ENCODE results near the gene C16orf95. TPM values are rescaled to one million over a fixed set of nuclear protein-coding genes. Genes with fewer than 3 reads are reported as not detected.
"Not testable (repeated sequence)": the region's sequence is repeated elsewhere in the genome, so short reads cannot be mapped to it uniquely, and the experiment has no call there.

Gene C16orf95
- total RNA-seq, 1 donor = 0.42 TPM

- H3K27me3 ChIP-seq (ENCODE audit: insufficient read depth, low read length) = no peaks in the 10 kb centered on the region
- no peaks in the 10 kb centered on the region for H3K9me3 ChIP-seq (ENCODE audit: low read depth, low read length)
- no peak overlapping the region for H3K4me3 ChIP-seq (ENCODE audit: low read length)
These were observed 41.0 kb downstream of the C16orf95 start for GRCh38 chr16:87276091-87276701.

GRCh38 chr16:87274794-87275193, 42.4 kb downstream of the C16orf95 start:
- H3K27me3 ChIP-seq (ENCODE audit: insufficient read depth, low read length) = no peaks in the 10 kb centered on the region
- no peak overlapping the region for H3K4me3 ChIP-seq (ENCODE audit: low read length)
- H3K9me3 ChIP-seq (ENCODE audit: low read depth, low read length) = no peaks in the 10 kb centered on the region
- no peaks in the 10 kb centered on the region for H3K4me1 ChIP-seq (ENCODE audit: insufficient read depth, low read length)

More at GRCh38 chr16:87276091-87276701, 41.0 kb downstream of the C16orf95 start:
- no peaks in the 10 kb centered on the region for H3K4me1 ChIP-seq (ENCODE audit: insufficient read depth, low read length)

GRCh38 chr16:87273471-87274030, 43.6 kb downstream of the C16orf95 start:
- H3K9me3 ChIP-seq (ENCODE audit: low read depth, low read length) = no peaks in the 10 kb centered on the region
- H3K4me3 ChIP-seq (ENCODE audit: low read length) = no peak overlapping the region
- H3K27me3 ChIP-seq (ENCODE audit: insufficient read depth, low read length) = no peaks in the 10 kb centered on the region
- H3K4me1 ChIP-seq (ENCODE audit: insufficient read depth, low read length) = no peaks in the 10 kb centered on the region

GRCh38 chr16:87271256-87271655, 45.9 kb downstream of the C16orf95 start:
- no peaks in the 10 kb centered on the region for H3K4me1 ChIP-seq (ENCODE audit: insufficient read depth, low read length)
- H3K4me3 ChIP-seq (ENCODE audit: low read length) = no peak overlapping the region
- no peaks in the 10 kb centered on the region for H3K27me3 ChIP-seq (ENCODE audit: insufficient read depth, low read length)
- no peaks in the 10 kb centered on the region for H3K9me3 ChIP-seq (ENCODE audit: low read depth, low read length)

- no peak overlapping the region for H3K4me3 ChIP-seq (ENCODE audit: low read length)
- no peaks in the 10 kb centered on the region for H3K4me1 ChIP-seq (ENCODE audit: insufficient read depth, low read length)
- H3K9me3 ChIP-seq (ENCODE audit: low read depth, low read length) = no peaks in the 10 kb centered on the region
- H3K27me3 ChIP-seq (ENCODE audit: insufficient read depth, low read length) = no peaks in the 10 kb centered on the region
These were observed 49.6 kb downstream of the C16orf95 start for GRCh38 chr16:87267566-87267965.

DNA sequence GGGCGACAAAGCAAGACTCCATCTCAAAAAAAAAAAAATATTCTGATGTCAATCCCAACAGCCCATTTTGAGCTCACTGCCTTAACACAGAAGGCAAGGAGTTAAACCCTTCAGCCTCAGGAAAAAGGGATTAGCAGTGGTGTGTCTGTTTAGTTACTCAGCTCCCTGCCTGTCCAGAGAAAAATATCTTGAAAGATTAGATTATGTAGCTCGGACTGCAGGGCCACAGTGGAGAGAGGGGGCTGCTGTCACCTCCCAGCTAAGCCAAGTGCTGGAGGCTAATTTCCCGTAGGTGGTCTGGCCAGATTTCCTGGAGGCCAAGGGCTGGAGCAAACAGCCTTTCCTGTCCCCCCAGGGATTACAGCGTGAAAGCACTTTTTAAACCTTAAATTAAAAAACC, 50.3 kb downstream of the C16orf95 start:
- Histone ChIP-seq H3K9me3 (ENCODE audit: low read depth, low read length) (no peaks in the 10 kb centered on the region), H3K4me3 (ENCODE audit: low read length) (no peak overlapping the region), H3K27me3 (ENCODE audit: insufficient read depth, low read length) (no peaks in the 10 kb centered on the region)

GRCh38 chr16:87265261-87265660, 51.9 kb downstream of the C16orf95 start:
- no peak overlapping the region for H3K4me3 ChIP-seq (ENCODE audit: low read length)
- no peaks in the 10 kb centered on the region for H3K27me3 ChIP-seq (ENCODE audit: insufficient read depth, low read length)
- no peaks in the 10 kb centered on the region for H3K9me3 ChIP-seq (ENCODE audit: low read depth, low read length)
- no peaks in the 10 kb centered on the region for H3K4me1 ChIP-seq (ENCODE audit: insufficient read depth, low read length)

More for the DNA sequence above, 50.3 kb downstream of the C16orf95 start:
- no peaks in the 10 kb centered on the region for H3K4me1 ChIP-seq (ENCODE audit: insufficient read depth, low read length)

- Histone ChIP-seq H3K27me3 (ENCODE audit: insufficient read depth, low read length) (no peaks in the 10 kb centered on the region), H3K9me3 (ENCODE audit: low read depth, low read length) (no peaks in the 10 kb centered on the region), H3K4me1 (ENCODE audit: insufficient read depth, low read length) (no peaks in the 10 kb centered on the region), H3K4me3 (ENCODE audit: low read length) (no peak overlapping the region)
These were observed 52.6 kb downstream of the C16orf95 start for GRCh38 chr16:87264634-87265033.

DNA sequence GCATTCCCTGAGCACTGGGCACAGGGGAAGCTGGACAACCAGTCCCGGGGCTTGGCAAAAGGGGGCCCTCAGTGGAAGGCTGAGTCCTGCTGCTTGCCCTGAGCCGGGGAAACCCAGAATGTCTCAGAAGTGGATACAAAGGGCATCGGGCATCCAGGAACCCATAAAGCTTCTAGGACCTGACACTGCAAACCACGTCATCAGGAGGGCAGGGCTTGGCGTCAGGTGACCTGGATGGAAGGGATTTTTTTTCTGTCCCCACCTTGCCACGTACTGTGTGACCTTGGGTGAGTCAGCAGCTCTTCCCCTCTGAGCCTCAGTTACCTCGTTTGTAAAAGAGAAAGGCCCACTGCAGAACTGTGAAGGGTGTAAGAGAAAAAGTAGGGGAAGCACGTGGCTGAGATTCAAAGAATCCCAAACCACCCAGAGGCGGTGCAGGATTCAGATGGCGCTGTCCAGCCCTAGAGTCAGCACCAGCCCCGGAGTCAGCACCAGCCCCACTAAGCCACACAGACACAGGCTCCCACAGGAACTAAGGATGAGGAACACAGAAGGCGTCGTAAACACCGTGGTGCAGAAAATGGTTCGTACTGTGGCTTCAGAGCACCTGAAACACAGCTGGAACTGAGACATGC, 53.7 kb downstream of the C16orf95 start:
- no peaks in the 10 kb centered on the region for H3K4me1 ChIP-seq (ENCODE audit: insufficient read depth, low read length)
- no peak overlapping the region for H3K4me3 ChIP-seq (ENCODE audit: low read length)
- H3K27me3 ChIP-seq (ENCODE audit: insufficient read depth, low read length) = no peaks in the 10 kb centered on the region
- H3K9me3 ChIP-seq (ENCODE audit: low read depth, low read length) = no peaks in the 10 kb centered on the region

DNA sequence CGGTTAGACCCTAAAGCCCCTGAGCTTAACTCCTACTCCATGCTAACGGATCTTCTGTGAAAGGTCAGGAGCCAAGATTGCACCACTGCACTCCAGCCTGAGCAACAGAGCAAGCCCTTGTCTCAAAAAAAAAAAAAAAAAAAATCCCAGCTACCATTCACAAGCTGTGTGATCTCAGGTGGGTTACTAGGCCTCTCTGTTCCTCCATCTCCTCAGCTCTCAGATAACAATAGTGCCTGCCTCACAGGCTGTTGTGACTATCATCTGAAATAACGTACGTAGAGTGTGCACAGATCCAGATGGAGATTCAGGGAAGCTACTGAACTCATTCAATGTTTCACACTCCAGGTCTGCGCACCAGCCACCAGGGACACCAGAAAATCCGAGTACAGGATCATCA, 57.8 kb downstream of the C16orf95 start:
- Histone ChIP-seq H3K27me3 (ENCODE audit: insufficient read depth, low read length) (no peaks in the 10 kb centered on the region), H3K4me3 (ENCODE audit: low read length) (no peak overlapping the region), H3K4me1 (ENCODE audit: insufficient read depth, low read length) (no peaks in the 10 kb centered on the region), H3K9me3 (ENCODE audit: low read depth, low read length) (no peaks in the 10 kb centered on the region)

GRCh38 chr16:87258653-87259052, 58.5 kb downstream of the C16orf95 start:
- H3K27me3 ChIP-seq (ENCODE audit: insufficient read depth, low read length) = not testable (repeated sequence)

GRCh38 chr16:87255866-87256265, 61.3 kb downstream of the C16orf95 start:
- Histone ChIP-seq H3K4me3 (ENCODE audit: low read length) (no peak overlapping the region), H3K9me3 (ENCODE audit: low read depth, low read length) (no peaks in the 10 kb centered on the region), H3K4me1 (ENCODE audit: insufficient read depth, low read length) (no peaks in the 10 kb centered on the region), H3K27me3 (ENCODE audit: insufficient read depth, low read length) (no peaks in the 10 kb centered on the region)

More at GRCh38 chr16:87258653-87259052, 58.5 kb downstream of the C16orf95 start:
- H3K4me3 ChIP-seq (ENCODE audit: low read length); H3K4me1 ChIP-seq (ENCODE audit: insufficient read depth, low read length); H3K9me3 ChIP-seq (ENCODE audit: low read depth, low read length): not testable (repeated sequence)

DNA sequence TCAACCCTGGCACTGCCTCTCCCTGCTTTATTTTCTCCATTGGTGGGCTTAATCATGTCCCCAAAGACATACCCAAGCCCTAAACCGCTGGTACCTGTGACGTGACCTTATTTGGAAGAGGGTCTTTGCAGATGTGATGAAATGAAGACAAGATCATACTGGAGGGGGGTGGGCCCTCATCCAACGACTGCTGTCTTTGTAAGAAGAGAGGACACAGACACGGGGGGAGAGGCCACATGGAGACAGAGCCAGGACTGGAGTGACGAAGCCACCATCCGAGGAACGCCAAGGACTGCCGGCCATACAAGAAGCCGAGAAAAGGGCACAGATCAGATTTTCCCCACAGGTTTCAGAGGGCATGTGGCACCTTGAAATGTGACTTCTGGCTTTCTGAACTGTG, 62.5 kb downstream of the C16orf95 start:
- H3K4me1 ChIP-seq (ENCODE audit: insufficient read depth, low read length) = no peaks in the 10 kb centered on the region
- no peak overlapping the region for H3K4me3 ChIP-seq (ENCODE audit: low read length)
- H3K9me3 ChIP-seq (ENCODE audit: low read depth, low read length) = no peaks in the 10 kb centered on the region
- no peaks in the 10 kb centered on the region for H3K27me3 ChIP-seq (ENCODE audit: insufficient read depth, low read length)

DNA sequence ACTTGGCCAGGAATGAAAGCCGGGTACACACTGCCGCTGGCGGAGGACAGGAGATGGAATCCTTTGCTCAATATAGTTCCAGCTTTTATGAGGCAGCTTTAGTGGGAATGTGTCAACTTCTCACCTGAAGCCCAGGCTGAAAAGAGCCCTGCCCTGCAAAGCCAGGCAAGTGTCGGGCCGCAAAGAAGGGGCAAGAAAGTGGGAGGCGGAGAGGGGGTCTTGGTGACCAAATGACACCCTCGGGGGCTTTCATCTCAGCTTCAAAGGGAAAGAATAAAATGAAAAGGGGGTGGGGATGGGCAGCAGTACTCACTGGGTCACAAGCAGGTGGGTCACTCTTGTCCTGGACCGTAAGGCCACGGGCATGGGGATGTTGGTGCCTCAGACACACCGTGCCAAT, 62.9 kb downstream of the C16orf95 start:
- no peaks in the 10 kb centered on the region for H3K4me1 ChIP-seq (ENCODE audit: insufficient read depth, low read length)
- no peaks in the 10 kb centered on the region for H3K27me3 ChIP-seq (ENCODE audit: insufficient read depth, low read length)
- H3K9me3 ChIP-seq (ENCODE audit: low read depth, low read length) = no peaks in the 10 kb centered on the region
- no peak overlapping the region for H3K4me3 ChIP-seq (ENCODE audit: low read length)

- Histone ChIP-seq H3K4me3 (ENCODE audit: low read length) (no peak overlapping the region), H3K9me3 (ENCODE audit: low read depth, low read length) (no peaks in the 10 kb centered on the region)
These were observed 63.7 kb downstream of the C16orf95 start for GRCh38 chr16:87253536-87253935.

More at GRCh38 chr16:87253536-87253935, 63.7 kb downstream of the C16orf95 start:
- Histone ChIP-seq H3K27me3 (ENCODE audit: insufficient read depth, low read length) (no peaks in the 10 kb centered on the region), H3K4me1 (ENCODE audit: insufficient read depth, low read length) (no peaks in the 10 kb centered on the region)

Measured in mononuclear cell (primary cell).